ENCODE results near the gene HEBP2. TPM values are rescaled to one million over a fixed set of nuclear protein-coding genes. Genes with fewer than 3 reads are reported as not detected.

Gene HEBP2
- total and polyA plus RNA-seq, 2 experiments from 2014 or later = 25.6 to 118 TPM

GRCh38 chr6:138417493-138418117 lies 13.6 kb downstream of the HEBP2 start (continued):
- TF ChIP-seq, protein P1, sequence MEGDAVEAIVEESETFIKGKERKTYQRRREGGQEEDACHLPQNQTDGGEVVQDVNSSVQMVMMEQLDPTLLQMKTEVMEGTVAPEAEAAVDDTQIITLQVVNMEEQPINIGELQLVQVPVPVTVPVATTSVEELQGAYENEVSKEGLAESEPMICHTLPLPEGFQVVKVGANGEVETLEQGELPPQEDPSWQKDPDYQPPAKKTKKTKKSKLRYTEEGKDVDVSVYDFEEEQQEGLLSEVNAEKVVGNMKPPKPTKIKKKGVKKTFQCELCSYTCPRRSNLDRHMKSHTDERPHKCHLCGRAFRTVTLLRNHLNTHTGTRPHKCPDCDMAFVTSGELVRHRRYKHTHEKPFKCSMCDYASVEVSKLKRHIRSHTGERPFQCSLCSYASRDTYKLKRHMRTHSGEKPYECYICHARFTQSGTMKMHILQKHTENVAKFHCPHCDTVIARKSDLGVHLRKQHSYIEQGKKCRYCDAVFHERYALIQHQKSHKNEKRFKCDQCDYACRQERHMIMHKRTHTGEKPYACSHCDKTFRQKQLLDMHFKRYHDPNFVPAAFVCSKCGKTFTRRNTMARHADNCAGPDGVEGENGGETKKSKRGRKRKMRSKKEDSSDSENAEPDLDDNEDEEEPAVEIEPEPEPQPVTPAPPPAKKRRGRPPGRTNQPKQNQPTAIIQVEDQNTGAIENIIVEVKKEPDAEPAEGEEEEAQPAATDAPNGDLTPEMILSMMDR (conservative IDR thresholded peaks at IDR 0.05; ENCODE audit: low read depth in 2 of 2) = no peak
- TF ChIP-seq EZH2phosphoT487 (IDR thresholded peaks at IDR 0.05; ENCODE audit: unreplicated experiment) (no peak), EZH2 (IDR thresholded peaks at IDR 0.05; ENCODE audit: low read depth, unreplicated experiment) (no peak), ZNF114 (CRISPR knock-in tag; IDR thresholded peaks at IDR 0.05) (no peak), CREB1 (CRISPR knock-in tag; IDR thresholded peaks at IDR 0.05; ENCODE audit: low read depth) (no peak)

DNA sequence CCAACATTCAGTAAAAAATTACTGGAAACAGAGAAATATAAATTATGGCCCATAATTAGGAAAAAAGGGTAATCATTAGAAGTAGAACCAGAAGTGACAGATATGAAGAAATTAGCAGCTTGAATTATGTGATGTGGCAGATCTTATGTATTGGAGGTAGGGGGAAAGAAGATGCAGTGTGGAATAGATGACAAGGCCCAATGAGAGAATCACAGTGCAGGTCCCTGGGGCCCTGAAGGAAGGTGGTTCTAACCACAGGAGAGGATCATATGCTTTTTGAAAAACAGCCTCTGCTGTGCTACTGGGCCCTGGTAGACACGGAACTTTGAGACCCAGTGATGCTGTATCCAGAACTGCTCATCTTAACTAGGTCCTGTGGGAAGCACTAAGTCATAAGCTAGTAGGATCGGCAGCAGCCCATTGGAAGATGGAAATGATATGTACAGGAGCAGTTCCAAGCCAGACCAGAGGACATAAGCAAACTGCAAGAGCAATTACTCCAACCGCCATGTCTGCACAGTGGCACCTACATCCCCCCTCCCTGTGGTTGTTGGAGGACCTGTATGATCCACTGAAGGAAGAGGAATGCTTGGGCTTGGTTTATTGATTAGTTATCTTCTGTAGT lies 14.2 kb downstream of the HEBP2 start:
- Histone ChIP-seq H3F3A (replicated peaks; ENCODE audit: low read depth) (no peaks in the 10 kb centered on the region), H3K36me3 (ENCODE audit: insufficient read depth) (peaks cover 4% of the 10 kb centered on the region), H3K27me3 (ENCODE audit: insufficient read depth) (no peaks in the 10 kb centered on the region), H3K9me2 (ENCODE audit: insufficient read depth) (no peaks in the 10 kb centered on the region), H3K4me3 (no peak overlapping the region), H4K20me1 (replicated peaks; ENCODE audit: insufficient read depth) (no peaks in the 10 kb centered on the region; the same call in 1 of the 2 replicates), H3K27ac (ENCODE audit: low read depth) (no peak overlapping the region), H3K4me1 (ENCODE audit: insufficient read depth) (no peaks in the 10 kb centered on the region), H3K4me2 (no peak overlapping the region), H3K79me2 (replicated peaks; ENCODE audit: insufficient read depth) (no peaks in the 10 kb centered on the region), H2AFZ (no peak overlapping the region)
- TF ChIP-seq EZH2phosphoT487 (IDR thresholded peaks at IDR 0.05; ENCODE audit: unreplicated experiment) (no peak), JUNB (IDR thresholded peaks at IDR 0.05; ENCODE audit: unreplicated experiment) (no peak), EZH2 (IDR thresholded peaks at IDR 0.05; ENCODE audit: low read depth, unreplicated experiment) (no peak), STAT1 (IDR thresholded peaks at IDR 0.05; ENCODE audit: unreplicated experiment) (no peak)
- no peaks in the 10 kb centered on the region for H3K4me1 Mint-ChIP-seq
- no peaks in the 10 kb centered on the region for H3K9me3 Mint-ChIP-seq
- H3K36me3 Mint-ChIP-seq (ENCODE audit: low read depth) = peaks cover 39% of the 10 kb centered on the region
- no peak overlapping the region for H3K4me3 Mint-ChIP-seq
- H3K27me3 Mint-ChIP-seq (ENCODE audit: insufficient read depth, low read depth, poor library complexity) = peaks cover 8% of the 10 kb centered on the region
- DNase-seq (ENCODE audit: low spot score) = no peak
- H3K27ac Mint-ChIP-seq = no peak overlapping the region
- no peak for ATAC-seq

- Mint-ChIP-seq H3K9me3 (no peaks in the 10 kb centered on the region), H3K36me3 (ENCODE audit: low read depth) (peaks cover 39% of the 10 kb centered on the region), H3K27ac (no peak overlapping the region), H3K4me1 (no peaks in the 10 kb centered on the region), H3K27me3 (ENCODE audit: insufficient read depth, low read depth, poor library complexity) (peaks cover 10% of the 10 kb centered on the region), H3K4me3 (no peak overlapping the region)
- Histone ChIP-seq H3K27me3 (ENCODE audit: insufficient read depth) (no peaks in the 10 kb centered on the region), H3K4me1 (ENCODE audit: insufficient read depth) (no peaks in the 10 kb centered on the region), H3K9me2 (ENCODE audit: insufficient read depth) (no peaks in the 10 kb centered on the region), H4K20me1 (replicated peaks; ENCODE audit: insufficient read depth) (no peaks in the 10 kb centered on the region; the same call in 1 of the 2 replicates), H3K79me2 (replicated peaks; ENCODE audit: insufficient read depth) (no peaks in the 10 kb centered on the region), H3K36me3 (ENCODE audit: insufficient read depth) (no peaks in the 10 kb centered on the region; the same call in 1 of the 2 replicates), H3K4me3 (no peak overlapping the region), H2AFZ (no peak overlapping the region), H3K4me2 (no peak overlapping the region), H3K27ac (ENCODE audit: low read depth) (no peak overlapping the region), H3F3A (replicated peaks; ENCODE audit: low read depth) (no peaks in the 10 kb centered on the region)
- TF ChIP-seq, protein P2, sequence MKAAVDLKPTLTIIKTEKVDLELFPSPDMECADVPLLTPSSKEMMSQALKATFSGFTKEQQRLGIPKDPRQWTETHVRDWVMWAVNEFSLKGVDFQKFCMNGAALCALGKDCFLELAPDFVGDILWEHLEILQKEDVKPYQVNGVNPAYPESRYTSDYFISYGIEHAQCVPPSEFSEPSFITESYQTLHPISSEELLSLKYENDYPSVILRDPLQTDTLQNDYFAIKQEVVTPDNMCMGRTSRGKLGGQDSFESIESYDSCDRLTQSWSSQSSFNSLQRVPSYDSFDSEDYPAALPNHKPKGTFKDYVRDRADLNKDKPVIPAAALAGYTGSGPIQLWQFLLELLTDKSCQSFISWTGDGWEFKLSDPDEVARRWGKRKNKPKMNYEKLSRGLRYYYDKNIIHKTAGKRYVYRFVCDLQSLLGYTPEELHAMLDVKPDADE (IDR thresholded peaks at IDR 0.05) = no peak
- TF ChIP-seq, protein P1 (conservative IDR thresholded peaks at IDR 0.05; ENCODE audit: low read depth in 2 of 2) = no peak
- TF ChIP-seq NANOG (IDR thresholded peaks at IDR 0.05; ENCODE audit: borderline replicate concordance) = no peak
- no peak for DNase-seq (ENCODE audit: low spot score)
- ATAC-seq = no peak
Measured at GRCh38 chr6:138419766-138420165, 15.7 kb downstream of the HEBP2 start.
